ENCODE data around the gene TMPRSS3.

DNA sequence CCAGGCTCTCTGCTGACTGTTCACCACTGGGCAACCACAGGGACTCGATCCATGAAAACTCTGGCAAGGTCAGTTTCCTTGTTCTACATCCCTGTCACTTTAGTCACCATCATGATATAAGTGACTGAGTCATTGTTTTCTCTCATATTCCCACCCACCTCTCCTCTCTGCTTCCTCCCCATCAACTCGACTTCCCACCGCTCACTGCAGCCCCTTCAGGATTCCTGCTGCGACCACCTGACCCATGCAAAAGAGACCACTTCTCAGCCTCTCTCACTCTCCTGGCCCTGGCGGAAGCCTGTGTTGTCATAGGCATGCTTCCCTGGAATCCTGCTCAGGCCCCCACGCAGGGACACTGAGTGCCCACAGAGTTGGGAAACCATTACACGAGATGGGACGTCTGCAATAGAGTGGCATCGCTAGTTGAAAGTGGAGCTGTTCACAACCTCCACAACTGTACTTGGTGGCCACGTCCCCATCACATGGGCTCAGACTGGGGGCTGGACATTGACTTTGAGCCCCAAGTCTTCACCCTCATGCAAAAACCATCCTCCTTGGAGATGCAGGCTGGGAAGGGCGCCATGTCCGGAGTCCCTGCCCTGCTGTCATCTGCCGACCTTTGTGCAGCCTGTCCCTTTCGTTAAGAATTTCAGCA is 43.3 kb downstream of the TMPRSS3 start:
- TF ChIP-seq POLR2A (IDR thresholded peaks at IDR 0.05; ENCODE audit: low read depth, low read length) (no peak), POLR2AphosphoS5 (IDR thresholded peaks at IDR 0.05; ENCODE audit: low read depth, low read length) (no peak), TAF1 (IDR thresholded peaks at IDR 0.05; ENCODE audit: low read depth, low read length) (no peak)
